LNCAP (cell line): ENCODE results near the gene PEPD.

Source experiments
- TF ChIP-seq, protein P1 (sequence below): fragments of 450-650 bp; IDR thresholded peaks from 2 replicates; pipeline ENCODE4 v1.5.1; 2017; ENCODE audit warnings: mild to moderate bottlenecking

Gene PEPD

GRCh38 chr19:33396701-33397535 lies 124.7 kb downstream of the PEPD start:
- TF ChIP-seq, protein P1, sequence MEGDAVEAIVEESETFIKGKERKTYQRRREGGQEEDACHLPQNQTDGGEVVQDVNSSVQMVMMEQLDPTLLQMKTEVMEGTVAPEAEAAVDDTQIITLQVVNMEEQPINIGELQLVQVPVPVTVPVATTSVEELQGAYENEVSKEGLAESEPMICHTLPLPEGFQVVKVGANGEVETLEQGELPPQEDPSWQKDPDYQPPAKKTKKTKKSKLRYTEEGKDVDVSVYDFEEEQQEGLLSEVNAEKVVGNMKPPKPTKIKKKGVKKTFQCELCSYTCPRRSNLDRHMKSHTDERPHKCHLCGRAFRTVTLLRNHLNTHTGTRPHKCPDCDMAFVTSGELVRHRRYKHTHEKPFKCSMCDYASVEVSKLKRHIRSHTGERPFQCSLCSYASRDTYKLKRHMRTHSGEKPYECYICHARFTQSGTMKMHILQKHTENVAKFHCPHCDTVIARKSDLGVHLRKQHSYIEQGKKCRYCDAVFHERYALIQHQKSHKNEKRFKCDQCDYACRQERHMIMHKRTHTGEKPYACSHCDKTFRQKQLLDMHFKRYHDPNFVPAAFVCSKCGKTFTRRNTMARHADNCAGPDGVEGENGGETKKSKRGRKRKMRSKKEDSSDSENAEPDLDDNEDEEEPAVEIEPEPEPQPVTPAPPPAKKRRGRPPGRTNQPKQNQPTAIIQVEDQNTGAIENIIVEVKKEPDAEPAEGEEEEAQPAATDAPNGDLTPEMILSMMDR, result no peak

DNA sequence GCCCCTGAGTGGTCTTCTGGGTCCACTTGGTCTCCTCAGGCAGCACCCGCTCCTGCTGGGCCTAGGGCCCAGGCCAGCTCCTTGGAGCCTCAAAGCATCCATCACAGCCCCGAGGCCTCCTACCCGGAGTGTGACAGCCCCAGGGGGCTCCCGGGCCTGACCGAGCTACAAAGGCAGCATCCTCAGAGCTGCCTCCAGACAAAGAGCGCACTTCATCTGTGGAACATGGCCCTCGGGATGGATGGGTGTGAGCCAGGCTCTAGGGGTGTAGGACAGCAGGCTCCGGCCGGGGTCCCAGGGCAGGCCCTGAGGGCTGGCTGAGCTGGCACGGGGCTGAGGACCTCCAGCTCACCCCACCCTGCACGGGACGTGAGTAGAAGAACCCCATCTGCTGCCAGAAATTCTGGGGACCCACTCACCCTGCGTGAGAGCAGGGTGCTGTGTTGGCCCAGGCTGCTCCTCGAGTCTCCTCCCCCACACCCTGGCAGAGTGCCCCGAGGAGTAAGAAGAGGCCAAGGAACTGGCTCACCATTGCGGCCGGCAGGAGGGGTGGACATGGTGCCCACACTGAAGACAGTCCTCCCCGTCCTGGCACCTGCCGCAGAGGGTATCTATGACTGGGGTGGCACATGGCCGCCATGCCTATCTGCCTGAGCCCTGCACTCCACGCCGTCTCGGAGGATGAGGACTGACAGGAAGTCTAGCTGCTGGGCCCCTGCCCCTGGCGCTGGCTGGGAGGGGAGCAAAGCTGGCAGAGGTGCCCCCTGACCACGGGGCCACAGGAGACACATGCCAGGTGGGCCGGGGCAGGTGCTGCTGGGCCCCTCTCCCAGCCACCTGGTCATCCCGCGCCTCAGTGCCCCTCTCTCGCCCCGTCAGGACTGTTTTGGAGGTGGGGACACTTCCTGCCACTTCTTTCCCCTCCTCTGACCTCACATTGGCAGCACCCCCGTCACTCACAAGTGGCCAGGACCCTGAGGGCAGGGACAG lies 125.7 kb downstream of the PEPD start:
- TF ChIP-seq, protein P1, result no peak

DNA sequence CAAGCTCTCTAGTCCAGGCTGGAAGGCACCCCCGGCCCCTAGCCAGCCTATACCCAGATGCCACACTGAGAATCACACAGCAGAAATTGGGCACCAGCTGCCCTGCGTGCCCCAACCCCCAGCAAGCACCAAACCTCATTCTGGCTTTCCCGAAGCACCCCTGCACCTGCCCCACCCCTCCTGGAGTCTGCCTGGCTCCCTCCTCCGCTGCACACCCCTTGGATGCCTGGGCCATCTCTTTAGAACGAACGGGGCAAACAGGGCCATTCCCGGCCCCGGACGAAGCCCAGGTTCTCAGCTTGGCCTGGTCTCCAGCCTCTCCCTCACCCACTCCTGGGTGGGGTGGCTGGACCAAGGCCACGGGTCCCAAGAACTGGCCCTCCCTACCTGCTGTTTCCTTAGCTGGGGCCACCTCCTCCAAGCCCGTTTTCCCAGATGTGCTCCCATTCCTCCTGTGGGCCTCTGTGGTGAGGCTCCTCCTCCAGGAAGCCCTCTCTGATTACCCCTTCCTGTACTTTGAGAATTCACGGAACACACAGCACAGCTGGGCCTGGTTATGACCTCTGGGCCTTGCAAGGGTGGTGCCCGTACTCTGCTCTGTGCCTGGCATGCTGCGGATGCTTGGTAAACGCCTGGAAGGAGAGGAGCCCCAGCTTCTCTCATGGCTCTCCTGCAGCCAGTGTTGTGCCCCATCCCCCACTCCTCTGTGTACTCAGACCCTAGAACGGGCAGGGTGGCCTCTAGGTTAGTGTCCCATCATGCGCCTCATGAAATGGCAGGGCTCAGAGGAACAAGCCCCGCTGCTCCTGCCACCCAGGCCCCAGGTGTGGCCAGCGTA lies 126.6 kb downstream of the PEPD start:
- TF ChIP-seq, protein P1, result no peak

DNA sequence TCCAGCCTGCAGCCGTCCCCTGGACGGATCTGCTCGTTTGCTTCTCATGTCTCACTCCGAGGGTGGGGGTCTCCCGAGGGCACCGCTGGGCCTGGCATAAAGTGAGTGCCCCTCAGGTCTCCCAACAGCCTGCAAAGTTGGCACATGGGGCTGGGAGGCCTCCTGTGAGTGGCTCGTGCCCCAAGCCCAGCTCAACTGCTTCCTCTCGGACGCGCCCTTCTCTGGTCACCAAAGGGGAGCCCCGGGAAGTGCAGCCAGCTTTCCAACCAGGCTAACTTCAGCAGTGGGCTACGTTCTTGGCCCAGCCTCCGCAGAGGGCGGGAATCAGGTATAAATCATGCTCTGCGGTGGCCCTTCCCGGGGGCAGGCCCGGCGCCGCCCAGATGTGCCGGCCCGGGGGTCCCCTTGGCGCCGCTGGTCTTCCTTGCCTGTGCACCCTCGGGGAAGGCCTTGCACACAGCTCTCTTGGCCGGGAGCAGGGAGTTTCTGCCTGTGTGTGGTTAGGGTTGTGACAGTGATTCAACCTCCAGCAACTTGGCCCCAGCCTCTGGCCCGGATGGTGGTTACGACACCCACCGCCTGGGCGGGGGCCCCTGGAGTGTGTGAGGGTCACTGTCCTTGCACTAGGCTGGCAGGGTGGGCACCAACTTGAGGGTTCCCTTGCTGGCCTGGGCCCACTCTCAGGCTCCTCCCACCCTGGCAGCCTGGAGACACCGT lies 127.4 kb downstream of the PEPD start:
- TF ChIP-seq, protein P1, result no peak

GRCh38 chr19:33393286-33394005 lies 128.1 kb downstream of the PEPD start:
- TF ChIP-seq, protein P1, result no peak

DNA sequence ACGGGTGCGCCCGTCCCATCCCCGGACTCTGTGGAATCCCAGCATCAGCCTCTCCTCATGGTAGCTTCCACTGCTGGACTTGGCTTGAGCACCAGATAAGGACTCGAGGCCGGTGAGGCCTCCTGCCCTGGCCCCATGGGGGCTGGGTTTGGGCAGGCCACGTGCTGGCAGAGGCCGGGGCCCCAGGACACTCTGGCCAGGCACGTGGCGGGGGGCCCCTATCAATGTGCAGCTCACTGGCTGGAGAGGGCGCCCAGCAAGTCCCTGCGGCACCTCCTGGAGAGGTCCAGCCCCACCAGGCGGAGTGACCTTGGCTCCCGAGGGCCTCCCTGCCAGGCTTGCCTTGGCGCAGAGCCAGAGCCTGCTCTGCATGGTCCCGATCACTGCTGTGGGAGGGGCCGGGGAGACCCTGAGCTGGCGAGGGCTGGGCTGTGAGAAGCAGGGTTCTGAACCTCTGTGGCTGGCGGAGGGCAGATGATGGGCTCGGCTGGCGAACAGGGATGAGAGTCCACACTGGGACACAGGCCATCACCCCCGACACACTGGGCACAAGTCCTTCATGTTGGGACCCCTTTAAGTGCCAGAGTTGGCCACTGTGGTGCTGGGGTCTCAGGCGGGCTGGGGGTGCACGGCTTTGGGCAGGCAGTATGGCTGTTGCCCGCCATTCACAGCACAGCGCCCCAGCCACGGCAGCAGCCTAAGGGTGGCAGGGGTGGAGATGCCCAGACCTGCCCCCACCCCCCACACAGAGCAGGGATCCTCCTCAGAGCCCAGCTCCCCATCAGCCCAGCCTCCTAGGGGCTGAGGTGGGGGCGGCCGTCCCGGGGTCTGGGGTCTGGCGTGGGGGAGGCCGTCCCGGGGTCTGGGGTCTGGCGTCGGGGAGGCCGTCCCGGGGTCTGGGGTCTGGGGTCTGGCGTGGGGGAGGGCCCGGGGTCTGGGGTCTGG lies 129.0 kb downstream of the PEPD start:
- TF ChIP-seq, protein P1, result no peak
